Fibroblast of mammary gland (primary cell): ENCODE measurements around the gene ZNF385D.
A peak's percentile ranks its signal among the peaks of the same experiment; 100 is the strongest.

Experiments used
- DNase-seq: peaks from one replicate; pipeline ENCODE4 v3.0.0-alpha.2; 2010; ENCODE audit warnings: low read depth
- H3K4me3 ChIP-seq: 2 replicates; pipeline ENCODE4 v1.5.1; 2011; ENCODE audit warnings: low read depth, mild to moderate bottlenecking, low read length, moderate library complexity; ENCODE audit not compliant: control insufficient read depth
- TF ChIP-seq, protein P1 (sequence below): conservative IDR thresholded peaks from 2 replicates; pipeline ENCODE4 v1.5.1; 2011; ENCODE audit warnings: low read depth, low read length, inconsistent platforms; ENCODE audit not compliant: control insufficient read depth, insufficient read depth

Gene ZNF385D, protein sequence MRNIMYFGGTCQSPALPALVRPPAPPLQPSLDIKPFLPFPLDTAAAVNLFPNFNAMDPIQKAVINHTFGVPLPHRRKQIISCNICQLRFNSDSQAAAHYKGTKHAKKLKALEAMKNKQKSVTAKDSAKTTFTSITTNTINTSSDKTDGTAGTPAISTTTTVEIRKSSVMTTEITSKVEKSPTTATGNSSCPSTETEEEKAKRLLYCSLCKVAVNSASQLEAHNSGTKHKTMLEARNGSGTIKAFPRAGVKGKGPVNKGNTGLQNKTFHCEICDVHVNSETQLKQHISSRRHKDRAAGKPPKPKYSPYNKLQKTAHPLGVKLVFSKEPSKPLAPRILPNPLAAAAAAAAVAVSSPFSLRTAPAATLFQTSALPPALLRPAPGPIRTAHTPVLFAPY

DNA sequence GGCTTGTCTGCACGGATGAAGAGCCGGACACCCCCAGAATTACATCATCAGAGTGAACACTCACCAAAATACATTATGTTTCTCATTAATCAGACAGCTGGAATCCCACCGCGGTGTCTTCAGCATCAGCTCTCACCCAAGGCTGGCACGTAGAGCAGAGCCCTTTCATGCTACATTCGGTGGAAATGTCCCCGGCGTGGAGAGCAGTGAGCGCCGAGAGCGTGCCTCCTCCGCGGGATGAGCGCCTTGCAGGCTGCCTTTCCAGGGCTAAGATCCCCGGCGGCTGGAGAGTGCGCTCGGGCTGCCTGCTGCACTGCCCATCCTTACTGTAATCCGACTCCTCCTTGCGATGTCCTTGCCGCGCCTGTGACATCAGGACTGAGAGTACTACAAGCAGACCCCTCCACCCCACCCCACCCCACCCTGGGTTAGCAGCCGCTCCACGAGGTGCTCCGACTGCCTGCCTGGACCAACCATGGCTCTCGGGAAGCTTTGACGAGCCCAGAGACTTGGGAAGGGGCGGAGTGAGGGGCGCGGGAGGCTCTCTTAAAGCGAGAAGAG is at the start of gene ZNF385D:
Gene ZNF385D, minus strand, starts transcription at position 380 of the 561 bp plus-strand sequence. Its CDS starts 294 bp downstream, at position 86.
- DNase-seq = peak; percentile 82
- TF ChIP-seq, protein P1, sequence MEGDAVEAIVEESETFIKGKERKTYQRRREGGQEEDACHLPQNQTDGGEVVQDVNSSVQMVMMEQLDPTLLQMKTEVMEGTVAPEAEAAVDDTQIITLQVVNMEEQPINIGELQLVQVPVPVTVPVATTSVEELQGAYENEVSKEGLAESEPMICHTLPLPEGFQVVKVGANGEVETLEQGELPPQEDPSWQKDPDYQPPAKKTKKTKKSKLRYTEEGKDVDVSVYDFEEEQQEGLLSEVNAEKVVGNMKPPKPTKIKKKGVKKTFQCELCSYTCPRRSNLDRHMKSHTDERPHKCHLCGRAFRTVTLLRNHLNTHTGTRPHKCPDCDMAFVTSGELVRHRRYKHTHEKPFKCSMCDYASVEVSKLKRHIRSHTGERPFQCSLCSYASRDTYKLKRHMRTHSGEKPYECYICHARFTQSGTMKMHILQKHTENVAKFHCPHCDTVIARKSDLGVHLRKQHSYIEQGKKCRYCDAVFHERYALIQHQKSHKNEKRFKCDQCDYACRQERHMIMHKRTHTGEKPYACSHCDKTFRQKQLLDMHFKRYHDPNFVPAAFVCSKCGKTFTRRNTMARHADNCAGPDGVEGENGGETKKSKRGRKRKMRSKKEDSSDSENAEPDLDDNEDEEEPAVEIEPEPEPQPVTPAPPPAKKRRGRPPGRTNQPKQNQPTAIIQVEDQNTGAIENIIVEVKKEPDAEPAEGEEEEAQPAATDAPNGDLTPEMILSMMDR = no peak
- peak within 1 kb of the TSS; percentile 68 for H3K4me3 ChIP-seq

DNA sequence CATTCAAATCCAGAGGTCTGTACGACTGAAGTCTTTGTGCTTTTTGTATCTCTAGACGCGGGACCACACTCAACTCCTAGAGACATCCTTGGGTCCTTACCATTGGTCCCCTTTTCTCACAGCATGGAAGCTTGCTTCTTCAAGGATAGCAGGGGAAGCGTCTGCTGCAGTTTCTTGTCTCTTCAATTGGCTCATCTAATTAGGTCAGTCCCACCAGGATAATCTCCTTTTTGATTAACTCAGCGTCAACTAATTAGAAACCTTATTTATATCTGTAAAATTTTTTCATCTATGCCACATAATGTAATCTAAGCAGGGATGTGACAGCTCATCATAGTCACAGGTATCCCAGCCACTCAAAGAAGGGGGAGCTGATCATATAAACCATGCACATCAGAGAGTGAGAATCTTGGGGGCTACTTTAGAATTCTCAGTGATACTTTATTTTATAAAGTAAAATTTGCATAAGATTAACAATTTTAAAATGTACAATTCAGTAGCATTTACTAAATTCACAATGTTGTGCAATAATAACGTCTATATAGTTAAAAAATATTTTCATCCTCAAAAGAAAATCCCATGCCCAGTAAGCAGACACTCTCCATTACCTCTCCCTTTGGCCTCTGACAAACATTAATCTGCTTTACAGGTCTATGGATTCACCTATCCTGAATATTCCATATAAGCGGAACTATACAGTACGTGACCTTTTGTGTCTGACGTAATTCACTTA is 47.5 kb upstream of the ZNF385D start:
- TF ChIP-seq, protein P1 = no peak
- no peak for DNase-seq
- no peak overlapping the region for H3K4me3 ChIP-seq

DNA sequence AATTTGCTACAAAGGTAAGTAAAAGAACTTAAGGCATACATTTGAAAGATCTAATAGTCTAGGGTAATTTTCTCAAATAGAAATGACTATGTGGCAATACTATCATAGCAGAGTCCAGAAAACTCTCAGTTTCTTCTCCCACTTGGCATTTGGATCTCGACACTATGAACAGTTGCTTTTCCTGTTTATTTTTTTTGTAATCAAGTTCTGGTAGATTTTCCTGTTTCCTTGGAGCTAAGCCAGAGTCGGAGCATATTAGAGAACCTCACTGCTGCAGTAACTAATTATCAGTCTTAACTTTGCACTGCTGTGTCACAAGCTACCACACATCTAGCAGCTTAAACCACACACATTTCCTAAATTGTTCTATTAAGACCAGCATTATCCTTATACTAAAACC is 44.9 kb upstream of the ZNF385D start:
- TF ChIP-seq, protein P1 = no peak
- no peak for DNase-seq
- no peak overlapping the region for H3K4me3 ChIP-seq

DNA sequence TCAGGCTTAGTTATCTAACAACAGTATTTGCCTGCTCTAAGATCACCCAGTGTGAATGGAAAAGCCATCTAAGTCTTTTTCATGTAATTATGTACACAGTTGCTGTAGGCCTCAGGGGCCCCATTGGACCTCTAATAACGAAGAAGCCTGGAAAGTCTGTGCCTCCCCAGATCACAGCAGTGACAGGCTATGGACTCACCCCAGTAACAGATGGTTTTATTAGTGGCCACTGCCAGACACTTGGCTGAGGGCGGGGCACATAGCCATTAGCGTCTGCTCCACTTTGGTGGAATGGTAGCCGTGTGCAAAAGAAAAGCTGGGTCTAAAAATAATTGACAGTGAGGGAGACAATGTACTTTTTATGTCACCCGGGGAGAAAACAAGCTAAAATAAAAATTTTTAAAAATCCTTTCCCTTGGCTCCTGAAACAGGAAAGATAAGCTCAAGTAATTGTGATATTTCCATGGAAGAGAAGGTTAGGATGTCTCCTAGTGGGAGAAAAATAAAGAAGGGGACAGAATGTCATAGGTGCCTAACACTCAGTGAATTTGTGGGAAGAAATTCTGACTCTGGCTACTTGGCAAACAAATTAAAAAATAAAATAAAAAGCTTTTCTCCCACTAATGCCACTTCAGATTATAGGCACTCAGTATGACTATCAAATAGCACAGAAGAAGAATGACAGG is 44.3 kb upstream of the ZNF385D start:
- H3K4me3 ChIP-seq = no peak overlapping the region
- no peak for DNase-seq
- TF ChIP-seq, protein P1 = no peak

DNA sequence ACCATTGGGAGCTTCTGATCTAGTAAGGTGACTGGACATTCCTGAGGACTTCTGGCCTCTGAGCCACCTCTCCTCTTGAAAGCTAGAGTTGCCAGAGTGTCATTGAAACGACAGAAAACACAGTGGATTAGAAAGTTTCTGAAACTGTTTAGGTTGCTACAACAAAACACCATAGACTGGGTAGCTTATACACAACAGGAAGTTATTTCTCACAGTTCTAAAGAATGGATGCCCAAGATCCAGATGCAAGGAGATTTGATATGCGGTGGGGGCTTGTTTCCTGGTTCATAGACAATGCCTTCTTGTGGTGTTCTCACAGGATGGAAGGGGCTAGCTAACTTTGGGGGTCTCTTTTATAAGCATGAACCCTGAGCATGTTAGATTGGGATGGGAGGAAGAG is 43.3 kb upstream of the ZNF385D start:
- TF ChIP-seq, protein P1 = no peak
- no peak overlapping the region for H3K4me3 ChIP-seq
- no peak for DNase-seq

DNA sequence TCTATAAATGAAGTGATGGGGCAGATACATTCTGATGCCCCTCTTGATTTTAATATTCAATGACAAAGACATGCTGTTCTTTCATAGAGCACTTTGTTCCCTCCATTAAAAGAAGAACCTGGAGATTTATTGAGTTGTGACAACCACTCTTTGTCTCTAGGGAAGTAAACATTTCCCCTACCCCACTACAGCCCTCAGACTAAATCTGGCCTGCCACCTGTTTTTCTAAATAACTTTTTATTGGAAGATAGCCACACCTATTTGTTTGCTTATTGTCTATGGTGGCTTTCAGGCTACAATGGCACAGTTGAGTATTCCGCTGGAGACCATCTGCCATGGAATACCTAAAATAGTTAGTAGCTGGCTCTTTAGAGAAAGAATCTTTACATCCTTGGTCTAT is 41.2 kb upstream of the ZNF385D start:
- DNase-seq = no peak

More for the DNA sequence above, 41.2 kb upstream of the ZNF385D start:
- TF ChIP-seq, protein P1 = no peak
- no peak overlapping the region for H3K4me3 ChIP-seq
